Germinal center (tissue), 1 donor: ENCODE measurements around the gene AIRE.

Experiments used
- DNase-seq: peaks from one replicate; pipeline ENCODE4 v3.0.0; 2012; ENCODE audit warnings: mixed read lengths, low spot score

AIRE gene

GRCh38 chr21:44325386-44326271 is 40.0 kb downstream of the AIRE start:
- DNase-seq, result no peak

DNA sequence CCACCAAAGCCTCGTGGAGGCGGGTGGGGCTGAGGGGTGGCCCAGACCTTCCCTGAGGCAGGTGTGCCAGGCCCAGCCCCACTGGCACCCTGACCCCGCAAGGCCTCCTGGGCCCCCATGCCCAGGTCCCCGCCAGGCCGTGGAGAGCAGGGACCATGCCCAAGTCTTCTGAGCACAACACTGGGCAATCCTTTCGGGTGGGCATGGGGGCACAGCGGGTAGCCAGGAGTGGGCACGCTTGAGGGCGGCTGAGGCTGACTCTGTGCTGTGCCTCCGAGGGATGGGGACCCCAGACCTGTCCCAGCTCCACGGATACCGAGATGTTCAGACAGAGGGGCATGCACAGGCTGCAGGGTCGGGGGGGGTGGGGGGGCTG is 40.6 kb downstream of the AIRE start:
- DNase-seq, result no peak

GRCh38 chr21:44326716-44327602 is 41.3 kb downstream of the AIRE start:
- no peak for DNase-seq

- DNase-seq, result no peak
Observed at GRCh38 chr21:44327603-44327974, 41.9 kb downstream of the AIRE start.

DNA sequence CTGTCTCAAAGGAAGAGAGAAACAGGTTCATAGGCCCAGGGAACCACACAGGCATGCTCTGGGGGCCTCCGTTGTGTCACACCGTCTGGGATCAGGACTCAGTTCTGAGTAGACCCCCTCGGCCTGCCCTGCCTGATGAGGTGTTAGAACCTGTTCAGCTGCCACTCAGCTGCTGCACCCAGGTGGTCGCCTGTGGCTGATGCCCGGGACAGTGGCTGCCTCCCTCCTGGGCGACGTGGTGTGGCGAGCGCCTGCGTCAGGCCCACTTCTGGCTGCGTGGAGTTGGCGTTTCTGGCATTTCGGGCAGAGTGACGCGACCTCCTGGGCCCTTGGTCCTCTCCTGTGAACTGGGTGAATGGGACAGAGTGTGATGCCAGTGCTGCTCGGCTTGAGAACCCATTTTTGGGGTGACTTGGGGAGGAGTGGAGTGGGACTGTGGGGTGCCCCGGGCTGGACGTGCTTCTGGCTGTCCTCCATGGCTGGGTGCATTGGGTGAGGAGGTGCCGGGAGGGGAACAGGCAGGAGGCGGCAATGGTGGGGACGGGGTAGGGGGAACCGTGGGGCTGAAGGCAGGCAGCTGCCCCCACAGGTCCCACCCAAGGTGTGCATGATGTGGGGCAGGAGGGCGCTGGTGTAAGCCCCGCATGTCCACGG is 42.7 kb downstream of the AIRE start:
- DNase-seq, result no peak

DNA sequence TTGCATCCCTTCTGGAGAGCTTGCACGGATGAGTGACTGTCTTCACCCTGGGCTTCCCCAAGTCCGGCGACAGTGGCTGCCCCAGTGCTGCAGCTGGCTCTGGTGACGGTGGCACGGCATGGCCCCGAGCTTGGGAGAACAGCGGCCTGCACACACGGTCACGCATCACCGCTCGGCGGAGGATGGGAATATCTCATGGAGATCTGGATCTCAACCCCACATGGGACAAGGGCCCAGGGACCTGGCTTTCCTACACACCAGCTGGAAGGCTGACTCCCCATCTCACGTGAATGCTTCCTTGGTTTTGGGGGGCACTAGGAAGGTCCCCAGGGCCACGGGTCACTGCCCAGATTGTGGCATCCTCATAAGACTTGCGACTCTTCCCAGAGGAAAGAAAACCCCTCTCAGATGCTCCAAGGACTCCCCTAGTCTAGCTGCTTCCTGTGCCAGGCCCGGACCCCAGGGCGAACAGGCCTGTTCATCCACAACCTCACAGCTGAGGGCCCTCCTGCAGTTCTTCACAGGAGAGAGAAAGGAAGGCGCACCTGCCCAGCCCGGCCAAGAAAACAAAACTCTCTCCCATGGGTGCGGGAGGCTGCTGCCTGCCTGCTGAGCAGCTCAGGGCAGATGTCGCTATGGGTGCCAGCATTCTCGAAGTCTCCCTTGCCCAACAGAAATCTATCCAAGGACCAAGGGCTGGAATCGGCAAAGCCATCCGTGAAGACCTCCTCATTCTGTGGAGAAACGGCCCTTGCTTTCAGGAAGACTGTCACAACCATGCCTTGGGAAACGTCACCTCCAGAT is 43.6 kb downstream of the AIRE start:
- DNase-seq, result no peak

DNA sequence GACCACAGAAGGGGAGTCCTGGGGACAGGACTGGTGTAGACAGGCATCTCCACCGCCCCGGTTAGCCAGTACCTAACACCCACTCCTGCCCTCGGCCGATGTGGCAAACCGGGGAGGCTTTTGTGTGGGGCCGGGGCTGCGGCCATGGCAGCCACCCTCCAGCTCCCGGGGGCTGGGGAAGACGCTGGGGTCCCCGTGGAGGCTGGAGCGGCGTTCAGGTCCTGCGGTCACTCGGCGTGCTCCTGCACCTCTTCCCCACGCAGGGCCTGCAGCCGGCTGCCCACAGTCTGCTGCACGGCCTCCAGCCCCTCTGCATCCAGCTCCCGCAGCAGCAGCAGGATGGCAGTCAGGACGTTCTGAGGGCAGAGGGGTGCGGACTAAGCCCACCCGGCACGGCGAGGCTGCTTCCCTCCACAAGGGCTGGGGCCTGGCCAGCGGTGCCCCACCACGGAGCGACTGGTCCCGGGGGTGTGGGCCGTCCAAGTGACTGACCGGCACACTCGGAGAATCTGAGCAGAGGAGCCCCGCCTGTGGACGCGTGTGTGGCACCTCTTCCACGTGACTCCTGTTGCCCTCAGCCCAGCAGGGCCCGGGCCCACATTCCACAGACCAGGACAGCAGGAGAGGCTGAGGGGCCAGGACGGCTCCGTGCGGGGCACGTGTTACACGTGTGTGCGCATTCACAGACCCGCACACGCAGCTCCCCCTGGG is 44.5 kb downstream of the AIRE start:
- DNase-seq, result no peak

DNA sequence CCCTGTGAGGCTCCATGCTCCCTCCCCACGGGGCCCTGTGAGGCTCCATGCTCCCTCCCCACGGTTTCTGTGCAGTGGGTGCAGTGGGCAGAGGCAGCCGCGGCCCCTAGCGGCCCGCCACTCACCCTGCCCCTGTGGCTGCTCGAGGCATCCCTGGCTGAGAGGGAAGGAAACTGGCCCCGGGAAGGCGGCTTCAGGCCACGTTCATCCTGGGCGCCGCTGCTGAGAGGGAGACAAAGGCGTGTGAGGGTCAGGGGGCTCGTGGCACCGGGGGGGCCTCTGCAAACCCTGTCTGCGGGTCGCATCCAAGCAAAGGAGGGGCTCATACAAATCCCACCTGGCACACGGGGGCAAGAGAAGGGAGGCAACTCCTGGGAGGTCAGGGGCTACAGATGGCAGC is 45.0 kb downstream of the AIRE start:
- no peak for DNase-seq

- no peak for DNase-seq
Observed at GRCh38 chr21:44331209-44331608, 45.5 kb downstream of the AIRE start.

- no peak for DNase-seq
Observed at GRCh38 chr21:44331650-44332307, 46.1 kb downstream of the AIRE start.

DNA sequence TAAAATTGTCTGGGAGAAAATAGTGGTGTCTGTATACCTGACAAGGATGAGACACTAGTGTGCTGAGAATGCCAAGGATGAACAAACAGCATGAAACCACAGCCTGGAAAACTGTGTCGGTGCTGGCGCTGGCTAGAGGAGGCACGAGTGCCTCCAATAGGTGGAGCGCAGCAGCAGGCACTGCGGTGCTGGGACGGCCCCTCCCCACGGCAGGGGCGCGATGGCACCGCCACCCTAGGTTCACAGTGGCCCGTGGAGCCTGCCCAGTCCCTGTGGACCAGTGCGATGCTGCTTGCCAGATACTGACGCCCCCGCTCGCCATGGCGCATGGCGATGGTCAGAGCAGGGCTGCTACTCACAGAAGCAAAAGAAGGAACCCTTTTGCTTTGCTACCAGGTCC is 46.7 kb downstream of the AIRE start:
- DNase-seq, result no peak

- no peak for DNase-seq
Observed at GRCh38 chr21:44332965-44333364, 47.3 kb downstream of the AIRE start.

DNA sequence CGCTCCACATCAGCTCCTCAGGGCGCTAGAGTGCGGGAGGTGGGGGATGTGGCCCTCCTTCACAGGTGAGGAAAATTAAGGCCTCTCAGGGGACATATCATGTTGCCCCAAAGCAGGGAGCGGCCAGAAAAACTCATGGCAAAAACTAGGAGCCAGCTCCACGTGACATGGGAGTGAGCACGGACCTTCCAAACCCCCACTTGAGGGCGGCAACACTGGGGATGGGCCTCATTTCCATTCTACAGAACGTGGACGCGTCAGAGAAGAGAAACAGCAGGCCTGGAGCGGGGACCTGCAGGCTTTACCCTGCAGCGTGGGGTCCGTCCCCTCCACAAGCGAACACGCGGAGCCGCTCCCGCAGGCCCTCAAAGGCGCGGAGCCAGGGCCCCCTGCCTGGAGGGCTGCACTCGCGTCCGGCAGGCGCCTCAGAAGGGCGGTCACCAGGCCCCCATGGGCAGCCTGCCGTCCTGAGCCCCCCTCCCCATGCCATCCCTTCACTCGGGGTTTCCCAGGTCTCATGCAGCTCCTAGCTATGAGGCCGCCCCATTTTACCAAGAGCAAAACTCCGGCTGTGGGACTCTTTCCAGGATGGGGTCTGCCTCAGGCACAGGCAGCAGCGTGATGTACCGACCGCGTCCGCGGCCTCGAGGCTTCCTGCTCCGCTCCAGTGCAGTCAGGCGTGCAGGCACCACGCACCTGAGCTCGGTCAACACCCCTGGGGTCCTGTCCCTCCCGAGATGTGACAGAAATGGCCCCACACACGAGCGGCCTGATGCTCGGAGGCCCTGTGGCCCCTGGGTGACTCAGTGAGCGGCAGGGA is 48.0 kb downstream of the AIRE start:
- no peak for DNase-seq

- no peak for DNase-seq
Observed at GRCh38 chr21:44334329-44335030, 48.8 kb downstream of the AIRE start.

DNA sequence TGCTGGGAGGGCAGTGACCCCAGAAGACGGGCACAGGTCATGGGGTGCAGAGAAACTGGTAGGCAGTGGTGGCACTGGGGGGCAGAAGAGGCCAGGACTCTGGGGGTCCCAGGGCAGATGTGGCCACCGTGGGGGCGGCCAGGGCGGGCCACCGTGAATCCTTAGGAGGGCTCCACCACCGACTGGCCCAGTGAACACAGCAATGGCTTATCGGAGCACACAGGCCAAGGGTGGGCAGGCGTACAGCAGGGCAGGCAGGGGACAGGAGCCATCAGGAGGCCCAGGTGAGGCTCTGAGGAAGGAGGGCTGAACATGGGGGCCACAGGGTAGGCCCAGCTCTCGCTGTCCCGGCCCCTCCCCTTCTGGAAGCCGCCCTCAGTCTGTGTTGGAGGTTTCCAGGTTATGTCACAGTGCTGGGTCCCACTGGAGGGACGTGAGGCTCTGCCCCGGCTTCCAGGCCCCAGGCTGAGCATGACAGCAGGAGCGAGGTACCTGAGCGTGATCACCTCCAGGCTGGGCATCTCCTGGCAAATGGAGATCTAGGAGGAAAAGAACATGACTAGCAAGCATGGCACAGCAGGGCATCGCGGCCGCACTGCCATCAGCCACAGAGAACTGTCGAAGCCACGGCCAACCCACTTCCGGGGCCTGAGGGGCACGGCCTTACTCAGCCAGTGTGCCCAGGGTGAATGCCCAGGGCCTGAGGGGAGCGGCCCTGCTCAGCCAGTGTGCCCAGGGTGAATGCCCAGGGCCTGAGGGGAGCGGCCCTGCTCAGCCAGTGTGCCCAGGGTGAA is 49.8 kb downstream of the AIRE start:
- no peak for DNase-seq

DNA sequence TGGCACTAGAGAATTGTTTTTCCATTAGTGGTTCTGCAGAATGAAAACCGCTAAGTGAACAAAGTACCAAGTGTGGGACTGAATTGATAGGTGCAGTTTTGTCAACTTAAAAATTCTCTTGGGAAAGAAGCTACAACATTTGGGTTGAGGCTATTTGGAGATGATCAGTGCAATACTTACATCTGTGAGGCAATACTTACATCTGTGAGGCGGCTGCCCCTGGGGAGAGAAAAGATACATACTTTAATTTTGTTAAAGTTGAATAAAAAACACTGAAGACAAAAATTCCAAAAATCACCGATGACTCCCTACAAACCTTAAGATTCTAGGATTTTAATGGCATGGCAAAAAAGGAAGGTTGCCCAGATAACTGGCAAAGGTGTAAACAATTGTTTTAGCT is 51.8 kb downstream of the AIRE start:
- DNase-seq, result no peak

DNA sequence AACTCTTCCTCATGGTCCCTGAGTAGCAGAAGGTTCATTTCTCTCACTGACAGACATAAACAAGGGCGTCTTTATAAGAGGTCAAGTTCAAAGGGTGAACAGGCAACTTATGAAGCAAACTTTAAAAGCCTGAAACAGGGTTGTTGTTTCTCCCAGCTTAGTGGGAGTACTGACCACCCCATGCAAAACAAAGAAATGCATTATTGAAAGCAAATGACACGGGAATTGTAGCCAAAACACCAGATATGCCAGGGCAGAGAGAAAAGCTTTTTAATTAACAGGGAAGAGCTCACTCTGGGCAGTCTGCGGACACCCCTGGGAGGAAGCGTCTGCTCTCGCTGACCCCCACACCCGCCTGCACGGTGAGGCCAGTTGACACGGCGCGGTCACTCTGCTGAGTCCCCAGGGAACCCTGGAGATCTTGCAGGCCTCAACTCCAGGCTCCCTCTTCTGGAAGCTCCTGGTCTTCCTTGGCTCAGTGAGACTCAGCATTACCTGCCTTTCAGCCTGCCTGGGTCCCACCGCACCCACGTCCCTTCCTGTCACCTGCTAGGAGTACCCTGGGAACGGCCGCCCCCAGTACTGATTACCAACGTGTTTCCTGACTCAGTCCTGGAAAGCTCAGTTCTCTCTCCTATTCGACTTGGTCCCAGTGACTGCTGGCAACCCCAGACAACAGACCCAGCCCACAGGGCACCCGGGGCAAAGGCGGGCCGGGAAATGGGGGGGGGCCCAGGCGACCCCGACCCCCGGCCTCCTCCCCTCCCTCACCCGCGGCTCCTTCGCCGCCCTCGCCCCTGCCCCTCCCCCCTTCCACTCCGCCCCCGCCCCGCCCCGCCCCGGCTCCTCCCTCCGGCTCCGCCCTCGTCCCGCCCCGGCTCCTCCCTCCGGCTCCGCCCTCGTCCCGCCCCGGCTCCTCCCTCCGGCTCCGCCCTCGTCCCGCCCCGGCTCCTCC is 52.5 kb downstream of the AIRE start:
- peak; percentile 60 for DNase-seq
